ENCODE measurements around the gene IGDCC3. TPM values are rescaled to one million over a fixed set of nuclear protein-coding genes. Genes with fewer than 3 reads are reported as not detected.

IGDCC3 gene
- total and polyA plus RNA-seq, 12 donors = under 0.01 to 0.57 (median 0.16) TPM; not detected in 4

DNA sequence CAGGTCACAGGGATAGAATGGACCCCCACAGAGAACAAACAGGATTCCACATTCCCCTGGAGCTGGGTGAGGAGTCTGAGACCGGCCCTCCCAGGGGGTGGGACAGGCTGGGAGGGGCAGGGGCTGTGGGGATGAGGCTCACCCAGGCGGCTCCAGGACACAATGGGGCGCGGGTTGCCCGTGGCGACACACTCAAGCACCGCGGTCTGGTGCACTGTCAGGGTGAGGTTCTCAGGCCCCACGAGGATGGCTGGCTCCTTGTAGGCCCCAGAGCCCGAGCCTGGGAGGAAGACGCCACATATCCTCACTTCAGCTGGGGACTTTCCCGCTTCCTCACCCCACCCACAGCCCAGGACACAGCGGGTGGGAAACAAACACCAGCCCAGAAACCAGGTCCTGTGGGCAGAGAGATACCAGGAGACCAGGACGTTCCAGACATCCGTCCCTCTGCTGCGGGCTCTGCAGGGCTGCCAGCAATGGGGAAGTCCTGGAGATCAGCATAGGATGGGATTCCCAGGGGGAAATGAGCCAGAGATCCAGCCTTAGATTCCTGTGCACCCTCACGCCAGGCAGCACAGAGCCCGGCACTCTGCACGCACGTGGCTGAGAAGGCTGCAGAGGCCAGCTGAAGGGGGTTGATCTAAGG lies 43.1 kb downstream of the IGDCC3 start:
- peaks cover 0 to 14% (median 0%) of the 10 kb centered on the region in 7 donors for H3K27me3 ChIP-seq
- ATAC-seq (no peak), DNase-seq (no peak)
- intact Hi-C loops (cut with DNase I) = loop anchor here in 1 of 10 donors (5.0 kb wide), 1 partner anchor 38 kb away; no protein-coding TSS in a partner anchor
- H3K27ac ChIP-seq = no peak overlapping the region
- no peaks in the 10 kb centered on the region for H3K36me3 ChIP-seq
- H3K4me1 ChIP-seq = no peaks in the 10 kb centered on the region
- H3K4me3 ChIP-seq = no peak overlapping the region
- 67 to 73% methylated on average over 20 of the region's 20 CpGs for WGBS, 2 donors
- TF ChIP-seq CTCF (IDR thresholded peaks at IDR 0.05) = no peak
- H3K9me3 ChIP-seq = no peaks in the 10 kb centered on the region

GRCh38 chr15:65333856-65334255 lies 43.9 kb downstream of the IGDCC3 start:
- Histone ChIP-seq H3K27ac (no peak overlapping the region), H3K9me3 (no peaks in the 10 kb centered on the region), H3K4me3 (no peak overlapping the region), H3K27me3 (peaks cover 0 to 10% (median 0%) of the 10 kb centered on the region in 7 donors), H3K4me1 (no peaks in the 10 kb centered on the region), H3K36me3 (no peaks in the 10 kb centered on the region)
- ATAC-seq = no peak
- intact Hi-C loops (cut with DNase I) = no loop called here
- no peak for TF ChIP-seq CTCF (IDR thresholded peaks at IDR 0.05)
- WGBS, 2 donors = 76 to 77% methylated on average over 5 of the region's 5 CpGs
- no peak for DNase-seq

DNA sequence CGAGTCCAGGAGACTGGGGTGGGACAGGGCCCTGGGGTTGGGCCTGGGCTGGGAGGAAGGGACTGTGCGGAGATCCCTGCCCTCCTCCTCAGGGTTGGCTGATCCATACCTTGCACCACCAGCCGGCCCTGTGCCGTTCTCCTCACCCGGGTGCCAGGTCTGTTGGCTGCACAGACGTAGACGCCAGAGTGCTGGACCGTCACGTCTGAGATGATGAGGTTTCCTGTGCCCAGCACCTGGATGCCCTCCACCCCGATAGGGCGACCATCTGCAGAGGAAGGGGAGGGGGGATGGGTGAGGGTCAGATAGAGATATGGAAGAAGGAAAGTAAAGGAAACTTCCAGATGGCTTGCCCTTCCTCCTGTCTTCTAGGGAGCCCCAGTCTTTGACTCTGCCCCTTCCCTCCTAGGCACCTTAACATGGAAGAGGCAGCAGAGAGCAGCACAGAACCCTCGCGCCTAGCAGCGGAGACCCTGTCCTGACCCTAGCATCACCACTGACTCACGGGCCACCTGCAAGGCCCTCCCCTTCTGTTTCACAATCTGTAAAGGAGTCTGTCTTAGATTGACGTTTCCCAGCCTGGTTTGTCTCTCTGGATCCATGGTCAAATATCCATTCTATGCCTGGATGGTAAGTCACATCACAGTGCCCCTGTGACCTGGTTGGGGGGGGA lies 44.5 kb downstream of the IGDCC3 start:
- Histone ChIP-seq H3K27me3 (peaks cover 0 to 10% (median 0%) of the 10 kb centered on the region in 7 donors), H3K27ac (no peak overlapping the region), H3K4me3 (no peak overlapping the region), H3K36me3 (no peaks in the 10 kb centered on the region), H3K9me3 (no peaks in the 10 kb centered on the region), H3K4me1 (no peaks in the 10 kb centered on the region)
- ATAC-seq (no peak), DNase-seq (no peak)
- no peak for TF ChIP-seq CTCF (IDR thresholded peaks at IDR 0.05)
- intact Hi-C loops (cut with DNase I) = no loop called here
- 87 to 89% methylated on average over 16 of the region's 16 CpGs for WGBS, 2 donors

GRCh38 chr15:65332391-65333147 lies 45.2 kb downstream of the IGDCC3 start:
- intact Hi-C loops (cut with DNase I) = no loop called here
- DNase-seq (no peak), ATAC-seq (no peak)
- Histone ChIP-seq H3K4me1 (no peaks in the 10 kb centered on the region), H3K36me3 (no peaks in the 10 kb centered on the region), H3K4me3 (no peak overlapping the region), H3K27ac (no peak overlapping the region), H3K27me3 (peaks cover 0 to 7% (median 0%) of the 10 kb centered on the region in 7 donors), H3K9me3 (no peaks in the 10 kb centered on the region)
- TF ChIP-seq CTCF (IDR thresholded peaks at IDR 0.05) = no peak
- WGBS, 2 donors = 93 to 95% methylated on average over 31 of the region's 31 CpGs

All from heart right ventricle (tissue), 16 donors.